Suprapubic skin (tissue), 4 donors: ENCODE measurements around the gene TFAP2D.

Experiments
- POLR2A ChIP-seq, 2 donors: fragments of 450-650 bp; IDR thresholded peaks; one replicate each; pipeline ENCODE4 v1.6.1; 2017; ENCODE audit warnings: antibody characterized with exemption in 2 of 2, mild to moderate bottlenecking in 2 of 2, moderate library complexity in 2 of 2
- POLR2AphosphoS5 ChIP-seq, 3 donors: sonication (generic); formaldehyde crosslinking; IDR thresholded peaks; one replicate each; pipeline ENCODE4 v1.6.1; 2017; ENCODE audit warnings: antibody characterized with exemption in 3 of 3
- TF ChIP-seq, protein P1 (sequence below), 2 donors: fragments of 200-600 bp in 1 of 2; fragments of 450-650 bp in 1 of 2; sonication (generic) in 1 of 2; IDR thresholded peaks; one replicate each; pipeline ENCODE4 v1.5.1; 2016 to 2019; ENCODE audit warnings: antibody characterized with exemption in 2 of 2, mild to moderate bottlenecking in 1 of 2, moderate library complexity in 1 of 2

DNA sequence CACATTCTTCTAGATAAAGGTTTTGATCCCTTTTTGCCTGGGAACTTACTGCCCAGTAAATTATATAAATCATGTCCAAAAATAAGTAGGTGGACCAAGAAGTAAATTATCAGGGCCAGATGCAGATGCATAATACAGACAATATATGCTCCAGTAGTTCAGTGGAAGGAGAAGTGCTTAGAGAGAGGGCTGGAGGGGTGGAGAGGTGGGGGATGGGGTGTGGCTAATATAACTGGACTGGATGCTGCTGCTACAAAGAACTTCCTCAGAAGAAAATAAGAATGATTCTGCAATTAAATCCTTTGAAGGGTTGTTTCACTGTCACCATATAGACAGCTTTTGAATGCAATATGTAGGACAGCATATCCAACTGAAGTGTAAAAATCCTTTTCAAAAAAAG is 14.8 kb upstream of the TFAP2D start:
- TF ChIP-seq, protein P1, sequence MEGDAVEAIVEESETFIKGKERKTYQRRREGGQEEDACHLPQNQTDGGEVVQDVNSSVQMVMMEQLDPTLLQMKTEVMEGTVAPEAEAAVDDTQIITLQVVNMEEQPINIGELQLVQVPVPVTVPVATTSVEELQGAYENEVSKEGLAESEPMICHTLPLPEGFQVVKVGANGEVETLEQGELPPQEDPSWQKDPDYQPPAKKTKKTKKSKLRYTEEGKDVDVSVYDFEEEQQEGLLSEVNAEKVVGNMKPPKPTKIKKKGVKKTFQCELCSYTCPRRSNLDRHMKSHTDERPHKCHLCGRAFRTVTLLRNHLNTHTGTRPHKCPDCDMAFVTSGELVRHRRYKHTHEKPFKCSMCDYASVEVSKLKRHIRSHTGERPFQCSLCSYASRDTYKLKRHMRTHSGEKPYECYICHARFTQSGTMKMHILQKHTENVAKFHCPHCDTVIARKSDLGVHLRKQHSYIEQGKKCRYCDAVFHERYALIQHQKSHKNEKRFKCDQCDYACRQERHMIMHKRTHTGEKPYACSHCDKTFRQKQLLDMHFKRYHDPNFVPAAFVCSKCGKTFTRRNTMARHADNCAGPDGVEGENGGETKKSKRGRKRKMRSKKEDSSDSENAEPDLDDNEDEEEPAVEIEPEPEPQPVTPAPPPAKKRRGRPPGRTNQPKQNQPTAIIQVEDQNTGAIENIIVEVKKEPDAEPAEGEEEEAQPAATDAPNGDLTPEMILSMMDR (IDR thresholded peaks at IDR 0.05) = no peak
- TF ChIP-seq POLR2AphosphoS5 (IDR thresholded peaks at IDR 0.05) = no peak
- TF ChIP-seq POLR2A (IDR thresholded peaks at IDR 0.05) = no peak
